SW 1271 (cell line): ENCODE data around the gene PDE1A.

Experiments used
- DNase-seq, 2 experiments: peaks; one replicate each; lab custom pipeline; 2025; lab: John Stamatoyannopoulos, UW

Gene PDE1A

DNA sequence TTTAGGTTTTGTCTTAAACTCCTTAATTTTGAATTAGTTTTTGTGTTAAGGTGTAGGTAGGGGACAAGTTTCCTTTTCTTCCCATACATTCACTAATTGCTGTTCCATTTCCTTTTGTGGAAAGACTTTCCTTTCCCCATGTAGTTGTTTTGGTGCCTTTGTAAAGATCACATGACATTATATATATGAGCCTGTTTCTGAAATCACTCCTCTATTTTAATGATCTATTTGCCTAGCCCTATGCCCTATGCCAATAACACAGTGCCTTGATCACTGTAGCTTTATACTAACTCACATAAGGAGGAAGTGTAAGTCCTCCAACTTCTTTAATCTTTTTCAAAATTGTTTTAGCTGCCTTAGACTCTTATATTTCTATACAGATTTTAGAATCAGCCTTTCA lies 229.3 kb downstream of the PDE1A start:
- DNase-seq = no peak

DNA sequence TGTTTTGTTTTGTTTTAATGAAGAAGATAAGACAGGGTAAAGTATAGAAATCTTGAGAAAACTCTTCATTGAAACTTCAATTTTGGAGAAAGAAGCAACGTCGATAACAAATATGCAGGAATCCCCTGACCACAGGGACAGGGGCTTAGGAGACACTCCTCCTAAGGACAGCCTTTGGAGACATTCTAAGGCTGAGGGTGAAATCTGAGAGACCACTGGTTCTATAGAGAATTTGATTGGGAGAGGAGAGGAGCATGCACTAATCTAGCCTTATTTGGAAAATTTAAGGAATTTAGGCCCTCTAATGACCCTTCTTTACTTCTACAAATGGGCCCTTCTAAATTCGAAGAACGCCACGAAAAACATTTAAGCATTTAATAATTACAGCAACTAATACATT lies 233.5 kb downstream of the PDE1A start:
- DNase-seq = no peak

DNA sequence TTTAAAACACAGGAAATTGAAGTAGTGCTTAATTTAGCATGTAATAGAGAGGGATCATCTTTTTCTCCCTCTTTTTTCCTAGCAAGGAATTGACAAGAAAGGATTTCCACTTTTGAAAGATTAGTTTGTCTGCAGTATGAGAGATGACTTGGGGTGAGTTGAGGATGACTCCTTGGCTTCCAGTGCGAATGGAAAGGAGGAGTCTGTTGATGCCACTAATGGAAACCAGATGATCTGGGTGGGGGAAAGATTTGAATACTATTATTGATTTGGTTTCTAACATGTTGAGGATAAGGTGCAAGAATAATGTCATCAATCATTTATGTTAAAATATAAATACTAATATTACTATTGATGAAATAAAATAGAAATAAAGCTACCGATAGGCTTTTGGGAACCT lies 235.8 kb downstream of the PDE1A start:
- no peak for DNase-seq

DNA sequence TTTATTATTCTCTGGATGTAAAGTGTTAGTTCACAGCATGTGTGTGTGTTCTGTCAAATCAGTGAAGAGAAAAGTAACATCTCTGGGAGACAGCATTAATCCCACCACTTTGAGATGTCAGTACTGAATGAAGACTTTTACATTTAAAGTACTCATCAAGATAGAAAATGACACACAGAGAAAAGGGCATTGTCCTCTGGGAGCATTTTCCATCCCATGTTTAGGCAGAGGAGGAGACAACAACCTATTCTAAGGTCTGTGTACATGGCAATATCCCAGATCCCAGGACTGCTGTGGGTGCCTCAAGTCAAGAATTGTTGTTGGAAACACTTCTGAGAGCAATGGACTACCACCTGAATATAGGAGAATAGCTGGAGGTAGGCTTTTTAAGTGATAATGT lies 239.7 kb downstream of the PDE1A start:
- DNase-seq = no peak

DNA sequence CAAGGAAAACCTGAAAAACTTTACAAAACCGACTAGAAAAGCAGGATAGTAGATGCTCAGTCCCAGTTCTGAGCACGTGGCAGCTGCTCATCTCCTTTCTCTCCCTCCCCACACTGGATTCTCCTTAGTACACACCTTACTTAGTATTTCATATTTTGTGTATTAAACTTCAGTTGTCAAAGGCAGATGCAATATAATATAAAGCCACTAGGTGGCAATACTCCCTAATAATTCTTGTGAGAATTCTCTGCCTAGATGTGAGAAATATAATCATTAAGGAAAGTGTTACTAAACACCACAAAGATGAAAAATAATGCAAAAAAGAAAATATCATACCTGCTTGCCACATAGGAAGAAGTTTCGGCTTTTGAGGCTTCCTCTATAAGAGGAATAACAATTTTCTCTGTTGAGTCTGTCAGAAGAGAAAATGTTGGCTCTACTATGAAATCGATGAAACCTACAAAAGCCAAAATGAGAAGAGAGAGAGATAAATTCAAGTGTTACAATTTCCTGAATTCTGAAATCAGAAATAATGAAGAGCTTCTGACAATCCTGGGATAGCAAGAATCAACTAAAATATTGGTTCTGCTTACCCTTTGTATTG lies 240.6 kb downstream of the PDE1A start:
- peak in 1 of 2 experiments; percentile 33 for DNase-seq

DNA sequence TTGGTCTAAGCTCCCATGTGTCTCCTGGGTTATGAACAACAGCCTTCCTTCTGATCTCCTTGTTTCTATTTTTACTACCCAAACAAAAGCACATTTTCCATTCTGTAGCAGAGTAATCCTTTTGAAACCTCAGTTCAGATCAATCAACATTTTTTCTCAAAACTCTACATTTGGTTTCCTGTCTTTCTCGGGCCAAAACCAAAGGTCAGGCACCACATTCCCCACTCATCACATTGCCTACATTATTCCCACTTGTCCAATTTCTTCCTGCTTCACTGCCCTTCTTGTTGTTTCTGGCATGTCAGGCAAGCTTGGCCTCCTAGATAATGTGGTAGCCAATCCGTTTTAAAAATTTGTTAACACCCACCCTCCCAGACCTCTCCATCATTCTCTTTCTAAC lies 244.4 kb downstream of the PDE1A start:
- DNase-seq = no peak

DNA sequence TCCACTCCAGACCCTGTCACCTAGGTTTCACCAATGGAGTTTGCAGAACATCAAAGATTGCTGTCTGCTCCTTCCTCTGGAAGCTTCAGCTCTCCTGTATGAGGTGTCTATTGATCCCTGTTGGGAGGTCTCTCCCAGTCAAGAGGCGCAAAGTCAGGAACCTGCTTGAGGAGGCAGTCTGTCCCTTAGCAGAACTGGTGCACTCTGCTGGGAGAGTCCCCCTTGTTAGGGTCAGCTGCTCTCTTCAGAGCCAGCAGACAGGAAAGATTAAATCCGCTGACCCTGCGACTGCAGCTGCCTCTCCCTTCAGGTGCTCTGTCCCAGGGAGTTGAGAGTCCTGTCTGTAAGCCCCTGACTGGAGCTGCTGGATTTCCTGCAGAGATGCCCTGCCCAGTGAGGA lies 245.5 kb downstream of the PDE1A start:
- no peak for DNase-seq

DNA sequence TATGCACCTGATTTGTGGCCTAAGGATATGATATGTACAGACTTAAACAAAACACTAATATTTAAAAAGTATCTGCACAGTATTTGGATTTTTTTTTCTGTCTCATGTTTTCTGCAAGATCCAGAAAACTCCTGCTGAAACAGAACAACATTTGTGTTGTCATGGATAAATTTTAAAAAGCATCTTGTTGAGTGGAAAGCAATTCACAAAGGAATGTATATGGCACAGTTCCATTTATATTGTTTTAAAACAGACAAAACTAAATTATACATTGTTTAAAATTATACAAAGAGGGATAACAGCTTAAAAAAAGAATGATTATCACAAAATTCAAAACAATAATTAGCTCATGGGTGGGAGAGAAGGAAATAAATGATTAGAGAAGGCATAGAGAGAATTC lies 247.7 kb downstream of the PDE1A start:
- DNase-seq = no peak

DNA sequence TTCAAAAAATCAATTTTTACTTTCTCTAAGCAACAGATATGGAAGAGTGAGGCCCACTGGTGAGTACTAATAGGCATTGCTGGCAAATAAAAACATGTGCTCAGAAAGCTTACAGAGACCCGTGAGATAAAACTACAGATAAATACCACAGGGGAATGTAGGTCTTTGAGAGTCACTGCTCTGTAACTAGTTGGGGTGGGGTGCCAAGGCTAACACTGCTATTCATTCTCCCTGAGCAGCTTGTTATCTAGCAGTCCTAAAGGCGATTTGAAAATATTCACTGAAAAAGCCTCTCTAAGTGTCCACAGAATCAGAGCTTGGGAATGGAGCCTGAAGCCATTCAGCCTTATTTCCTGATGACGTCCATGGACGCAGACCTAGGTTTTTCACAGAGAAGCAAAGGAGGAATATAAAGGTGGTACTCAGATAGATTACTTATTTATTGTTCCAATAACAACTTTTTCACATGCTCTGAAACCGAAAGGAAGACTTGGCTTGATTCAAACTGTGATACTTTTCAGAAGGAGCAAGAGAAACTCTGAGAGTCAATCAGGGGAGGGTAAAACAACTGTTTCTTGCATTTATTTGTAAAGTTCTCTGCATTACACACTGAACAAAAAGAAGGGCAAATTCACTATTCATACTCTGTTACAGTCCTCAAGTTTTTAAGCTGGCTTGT lies 252.8 kb downstream of the PDE1A start:
- no peak for DNase-seq

DNA sequence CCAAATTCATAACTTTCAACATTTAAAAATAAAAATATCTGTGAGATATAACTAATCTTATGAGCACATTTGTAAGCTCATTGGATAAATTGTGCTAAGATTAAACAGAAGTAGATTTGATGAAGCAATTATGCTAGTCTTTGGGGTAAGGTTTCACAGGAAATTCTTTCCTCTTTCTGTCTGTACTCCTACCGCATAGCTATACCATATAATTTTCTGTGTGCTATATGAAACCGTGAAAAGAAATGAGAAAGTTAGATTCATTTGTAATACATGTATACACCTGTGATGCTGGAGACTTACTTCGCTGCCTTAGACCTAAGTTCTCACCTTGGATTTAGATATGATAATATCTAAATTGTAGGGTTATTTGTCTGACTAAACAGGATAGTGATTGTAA lies 256.5 kb downstream of the PDE1A start:
- DNase-seq = no peak

DNA sequence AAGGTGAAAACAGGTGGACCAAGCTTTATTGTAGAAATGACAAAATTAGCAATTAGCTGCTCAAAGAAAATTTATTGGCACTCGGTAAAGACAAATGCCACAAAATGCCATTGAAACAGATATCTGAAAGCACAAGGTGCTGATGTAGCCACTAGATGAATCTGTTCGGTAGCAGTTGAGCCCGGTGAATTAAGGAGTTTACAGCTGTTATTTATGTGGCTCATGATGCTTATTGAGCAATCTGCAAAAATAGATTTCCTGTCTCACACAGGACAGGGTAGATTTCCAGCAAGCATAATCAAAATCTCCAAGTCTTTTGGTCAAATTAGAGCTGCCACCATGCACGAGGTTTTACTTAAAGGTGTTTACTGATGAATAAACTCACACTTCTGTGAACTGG lies 259.0 kb downstream of the PDE1A start:
- no peak for DNase-seq

DNA sequence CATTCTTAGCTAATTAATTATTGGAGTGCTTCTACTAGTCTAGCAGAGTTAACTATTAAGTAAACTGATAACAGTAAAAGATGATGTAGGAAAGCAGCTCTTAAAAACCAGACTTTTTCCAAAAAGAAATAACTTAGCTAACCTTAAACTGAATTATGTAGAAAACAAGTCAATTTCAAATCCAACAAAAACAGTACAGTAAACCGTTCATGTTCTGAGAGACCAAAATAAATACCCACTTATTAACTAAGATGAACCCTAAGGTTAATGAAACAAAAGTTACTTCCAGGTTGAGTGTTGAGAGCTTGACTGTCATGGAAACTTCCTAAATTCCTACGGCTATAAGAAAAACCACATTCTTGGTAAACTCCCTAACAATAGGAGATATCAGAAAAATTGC lies 260.0 kb downstream of the PDE1A start:
- no peak for DNase-seq

DNA sequence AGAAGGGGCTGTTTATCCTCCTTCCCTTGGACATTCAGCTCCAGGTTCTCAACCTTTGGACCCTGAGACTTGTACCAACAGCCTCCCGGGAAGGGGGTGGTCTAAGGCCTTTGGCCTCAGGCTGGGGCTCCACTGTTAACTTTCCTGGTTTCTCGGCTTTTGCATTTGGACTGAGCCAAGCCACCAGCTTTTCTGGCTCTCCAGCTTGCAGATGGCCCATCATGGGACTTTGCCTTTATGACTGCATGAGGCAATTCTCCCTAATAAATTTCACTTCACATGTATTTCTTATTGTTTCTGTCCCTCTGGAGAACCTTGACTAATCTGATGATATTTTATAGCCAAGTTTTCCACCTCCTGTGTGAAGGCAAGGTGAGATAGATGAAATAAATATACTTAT lies 260.4 kb downstream of the PDE1A start:
- DNase-seq = no peak

DNA sequence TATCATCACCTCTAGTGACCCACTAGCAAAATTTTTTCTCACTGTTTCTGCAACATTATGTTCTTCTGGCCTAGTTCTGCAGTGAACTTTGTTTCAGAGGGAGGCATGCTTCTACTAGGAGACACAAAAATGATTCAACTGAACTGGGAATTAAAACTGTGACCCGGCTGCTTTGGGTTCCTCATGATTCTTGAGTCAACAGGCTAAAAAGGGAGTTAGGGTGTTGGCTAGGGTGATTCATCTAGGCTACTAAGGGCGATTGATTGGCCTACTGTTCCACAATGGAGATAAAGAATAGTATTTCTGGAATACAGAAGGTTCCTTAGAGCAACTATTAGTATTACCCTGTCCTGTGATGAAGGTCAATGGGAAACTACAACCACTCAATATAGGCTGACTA lies 261.6 kb downstream of the PDE1A start:
- DNase-seq = no peak

DNA sequence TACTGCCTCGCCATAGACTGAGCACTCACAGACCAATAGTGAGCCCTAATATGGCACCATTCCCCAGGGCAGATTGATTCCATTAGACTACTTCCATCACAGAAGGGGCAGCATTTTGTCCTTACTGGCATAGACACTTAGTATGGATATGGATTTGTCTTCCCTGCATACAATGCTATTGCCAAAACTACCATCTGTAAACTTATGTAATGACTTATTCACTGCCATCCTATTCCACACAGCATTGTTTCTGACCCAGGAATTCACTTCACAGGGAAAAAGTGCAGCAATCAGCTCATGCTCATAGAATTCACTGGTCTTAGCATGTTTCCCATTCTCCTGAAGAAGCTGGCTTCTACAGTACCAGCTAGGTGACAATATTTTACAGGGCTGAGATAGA lies 262.1 kb downstream of the PDE1A start:
- no peak for DNase-seq

DNA sequence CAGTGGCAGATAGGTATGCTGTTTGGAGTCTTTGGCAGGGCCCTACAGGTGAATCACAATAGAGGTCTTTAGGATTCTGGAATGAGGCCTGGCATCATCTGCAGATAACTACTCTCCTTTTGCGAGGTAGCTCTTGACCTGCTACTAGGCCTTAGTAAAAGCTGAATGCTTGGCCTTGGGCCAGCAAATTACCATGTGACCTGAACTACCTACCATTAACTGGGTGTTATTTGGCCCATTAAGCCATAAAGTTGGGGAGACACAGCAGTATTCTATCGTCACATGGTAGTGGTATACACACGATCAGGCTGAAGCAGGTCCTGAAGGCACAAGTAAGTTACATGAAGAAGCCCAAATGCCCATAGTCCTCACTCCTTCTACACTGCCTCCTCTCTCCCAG lies 263.0 kb downstream of the PDE1A start:
- no peak for DNase-seq

DNA sequence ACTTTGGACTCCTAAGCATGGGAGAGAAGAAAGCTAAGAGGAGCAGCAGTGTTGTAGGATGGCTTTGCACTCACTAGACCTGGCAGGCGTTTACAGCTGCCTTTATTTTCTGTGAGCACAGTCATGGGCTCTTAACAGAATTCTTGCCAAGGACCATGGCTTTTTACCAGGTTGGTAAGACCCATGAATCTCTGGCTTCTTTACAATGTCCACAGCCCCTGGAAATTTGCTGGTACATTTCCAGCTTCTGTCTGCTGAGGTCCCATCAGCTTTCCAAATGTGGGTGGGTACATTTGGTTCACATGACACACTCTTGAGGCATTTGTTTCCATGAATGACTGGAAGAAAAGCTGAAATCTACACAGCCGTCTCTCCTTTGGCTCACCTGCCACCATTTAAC lies 278.5 kb downstream of the PDE1A start:
- DNase-seq = no peak

DNA sequence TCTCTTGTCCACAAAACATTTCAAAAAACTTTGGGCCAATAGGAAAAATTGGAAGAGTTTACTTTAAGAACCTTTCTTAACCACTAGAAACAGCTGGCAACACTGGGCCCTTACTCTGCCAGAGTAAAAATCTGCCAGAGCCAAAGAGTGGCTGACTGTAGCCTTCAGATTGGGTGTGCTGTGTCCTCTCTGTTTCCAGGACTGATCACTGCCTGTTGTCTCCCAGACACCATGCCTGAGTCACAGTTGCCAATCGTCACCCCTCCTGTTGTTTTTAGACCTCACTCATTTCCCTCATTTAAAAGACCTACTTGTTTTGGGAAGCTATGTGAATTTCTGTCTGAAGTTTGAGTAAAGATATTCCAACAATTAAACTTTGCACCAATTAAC lies 282.1 kb downstream of the PDE1A start:
- DNase-seq = no peak

DNA sequence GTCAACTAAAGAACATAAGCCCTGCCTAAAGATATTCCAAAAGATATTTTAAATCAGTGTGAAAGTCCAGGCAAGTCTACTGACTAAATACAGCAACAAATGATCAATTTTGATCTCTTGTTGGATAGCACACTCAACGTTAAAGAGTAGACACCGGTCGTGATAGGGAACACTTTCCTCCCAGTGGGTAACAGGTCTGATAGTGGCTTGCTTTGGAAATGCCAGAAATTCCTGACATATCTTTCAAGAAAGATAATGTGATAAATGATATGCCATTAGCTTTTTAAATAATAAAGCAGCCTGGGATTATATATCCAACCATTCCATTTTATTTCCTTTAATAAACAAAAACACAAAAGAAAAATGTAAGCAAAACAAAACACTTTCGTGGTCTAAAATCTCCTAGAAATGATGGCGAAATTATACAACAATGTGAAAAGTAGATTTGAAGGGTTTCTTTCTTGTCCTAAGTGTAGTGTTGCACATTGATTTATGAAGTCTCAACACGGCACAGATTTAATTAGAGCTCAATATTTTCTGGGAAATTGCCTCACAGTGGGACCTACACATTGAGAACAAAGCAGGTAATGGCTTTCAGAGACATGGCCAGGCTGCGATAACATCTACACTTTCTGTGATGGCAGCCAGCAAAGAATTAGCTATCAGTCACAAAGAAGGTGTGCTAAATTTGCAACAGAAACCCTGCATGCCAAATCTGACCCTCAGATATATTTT lies 282.6 kb downstream of the PDE1A start:
- no peak for DNase-seq

DNA sequence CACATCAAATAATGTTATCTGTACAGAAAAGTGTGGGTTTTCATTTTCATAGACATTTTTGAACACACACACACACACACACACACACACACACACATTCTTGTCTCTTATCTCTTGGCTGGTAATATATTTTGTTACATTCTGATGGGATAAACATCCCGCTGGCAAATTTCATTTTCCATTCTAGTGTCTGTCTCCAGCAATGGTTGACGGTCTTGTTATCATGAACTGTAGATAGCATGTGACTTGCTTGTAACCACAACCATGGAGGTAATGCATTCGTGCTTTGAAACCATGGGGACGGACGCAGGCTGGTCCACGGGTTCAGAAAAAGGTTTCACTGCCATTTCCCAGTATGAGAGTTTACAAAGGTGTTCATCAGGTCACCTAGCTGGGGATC lies 284.8 kb downstream of the PDE1A start:
- no peak for DNase-seq

DNA sequence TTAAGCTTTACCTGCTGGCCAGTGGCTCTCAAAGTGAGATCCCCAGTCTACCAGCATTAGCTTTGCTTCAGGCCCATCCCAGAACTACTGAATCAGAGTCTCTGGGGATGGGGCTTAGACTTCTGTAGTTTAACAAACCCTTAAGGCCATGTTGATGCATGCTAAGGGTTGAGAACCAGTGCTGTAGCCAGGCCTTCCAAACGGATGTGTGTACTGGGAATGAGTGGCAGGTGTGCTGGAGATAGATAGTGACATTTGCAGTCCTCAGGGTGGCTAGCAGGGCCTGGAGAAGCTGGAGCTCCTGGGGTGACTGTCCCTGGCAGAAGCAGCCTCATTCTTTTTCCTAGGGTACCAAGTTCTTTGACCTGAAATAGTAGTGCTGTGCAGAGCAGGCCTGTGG lies 292.6 kb downstream of the PDE1A start:
- no peak for DNase-seq

DNA sequence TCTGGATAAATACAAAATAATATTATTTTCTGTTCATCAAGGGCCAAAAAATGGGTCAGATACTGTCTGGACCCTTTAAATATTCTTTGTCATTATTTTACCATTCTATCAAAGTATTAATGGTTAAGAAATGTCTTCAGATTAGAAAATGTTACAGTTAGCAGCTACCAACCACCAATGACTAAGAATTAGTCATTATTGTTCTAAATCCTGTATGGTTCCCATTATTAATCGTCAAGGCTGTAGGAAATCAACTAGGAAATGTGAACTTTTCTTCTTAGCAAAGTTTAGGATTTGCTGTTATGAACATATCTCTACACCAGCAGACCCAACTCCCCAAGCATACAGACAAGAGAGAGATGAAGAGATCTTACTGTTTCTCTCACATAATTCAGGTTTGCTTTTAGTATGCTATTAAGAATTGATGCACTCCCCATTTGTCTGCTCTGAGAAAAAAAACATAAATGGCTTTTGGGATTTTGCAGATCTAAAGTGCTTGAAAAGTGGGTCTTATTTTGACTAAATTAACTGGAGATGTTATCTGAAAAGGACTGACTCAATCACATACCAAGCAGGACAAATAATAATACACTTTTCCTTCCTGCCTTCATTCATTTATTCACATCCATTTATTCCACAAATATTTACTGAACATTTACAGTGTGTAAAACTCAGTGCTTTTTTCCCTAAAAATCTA lies 293.5 kb downstream of the PDE1A start:
- no peak for DNase-seq

DNA sequence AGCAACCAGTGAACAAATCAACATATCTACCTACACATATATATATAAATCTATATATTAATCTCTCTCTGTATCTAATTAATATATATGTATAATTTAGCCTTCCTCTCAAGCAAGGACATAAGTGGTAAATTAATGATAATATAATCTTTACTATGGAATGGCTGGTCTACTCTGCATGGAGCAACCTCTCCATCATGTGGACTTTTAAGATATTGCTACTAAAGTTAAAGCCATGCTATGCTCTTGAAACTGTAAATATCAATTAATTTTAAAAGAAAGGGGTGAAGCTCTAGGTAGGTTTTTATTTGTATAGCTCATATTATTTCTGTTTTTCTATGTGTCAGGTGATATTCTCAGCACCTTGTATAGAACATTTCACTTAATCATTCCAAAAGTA lies 294.2 kb downstream of the PDE1A start:
- DNase-seq = peak in 1 of 2 experiments; percentile 4
